HepG2 (cell line): ENCODE results near the gene SNRPD1.

Experiments used
- BRF2 ChIP-seq: sonication (generic); formaldehyde crosslinking; IDR thresholded peaks from 2 replicates; pipeline ENCODE4 v1.8.1; 2022; ENCODE audit warnings: mild to moderate bottlenecking, missing genetic modification reagents
- CBX1 ChIP-seq: IDR thresholded peaks from one replicate; pipeline ENCODE4 v1.6.1; 2016; ENCODE audit warnings: antibody characterized with exemption, low read depth

DNA sequence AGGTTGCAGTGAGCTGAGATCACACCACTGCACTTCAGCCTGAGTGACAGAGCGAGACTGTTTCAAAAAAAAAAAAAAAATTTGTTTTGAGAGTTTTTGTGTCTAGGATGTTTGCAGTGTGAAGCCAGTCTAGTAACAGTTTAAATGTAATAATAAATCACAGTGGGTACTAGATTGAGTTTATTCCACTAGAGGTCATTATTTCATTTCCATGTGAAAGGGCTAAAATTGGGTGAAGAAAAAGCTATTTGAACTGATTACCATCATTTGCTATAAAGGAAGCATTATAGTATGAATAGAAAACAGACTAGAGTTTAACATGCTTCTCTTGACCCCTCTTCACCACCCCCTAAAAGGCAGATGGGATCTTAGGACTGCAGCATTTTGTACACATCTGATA lies 20.3 kb downstream of the SNRPD1 start:
- TF ChIP-seq BRF2 (CRISPR knock-in tag): no peak
- TF ChIP-seq CBX1: no peak
